Peyer's patch (tissue), 4 donors: ENCODE data around the gene CFL2. TPM values are rescaled to one million over a fixed set of nuclear protein-coding genes. Genes with fewer than 3 reads are reported as not detected.
A peak's percentile ranks its signal among the peaks of the same experiment; 100 is the strongest.

Experiments used
- DNase-seq, 3 donors: peaks; one replicate each; pipeline ENCODE4 v3.0.0-alpha.2; 2017 to 2019
- H3K27ac ChIP-seq, 4 donors: fragments of 200-600 bp; sonication (generic); one replicate each; pipeline ENCODE4 v1.5.1; 2016 to 2019
- H3K27me3 ChIP-seq, 2 donors: fragments of 200-600 bp; sonication (generic); one replicate each; pipeline ENCODE4 v1.5.1; 2019
- H3K36me3 ChIP-seq, 3 donors: fragments of 200-600 bp; sonication (generic); one replicate each; pipeline ENCODE4 v1.5.1; 2016 to 2019
- H3K4me1 ChIP-seq, 4 donors: fragments of 200-600 bp; sonication (generic); one replicate each; pipeline ENCODE4 v1.5.1; 2016 to 2019
- H3K4me3 ChIP-seq, 4 donors: fragments of 200-600 bp; sonication (generic); 1 replicate in 3 of 4; 2 replicates in 1 of 4; pipeline ENCODE4 v1.5.1; 2016 to 2019; ENCODE audit warnings: mild to moderate bottlenecking in 1 of 4
- H3K9me3 ChIP-seq, 4 donors: fragments of 200-600 bp; sonication (generic); one replicate each; pipeline ENCODE4 v1.5.1; 2016 to 2019; ENCODE audit warnings: mild to moderate bottlenecking in 1 of 4
- POLR2A ChIP-seq, 2 donors: fragments of 450-650 bp; IDR thresholded peaks; one replicate each; pipeline ENCODE4 v1.5.1; 2017; ENCODE audit warnings: antibody characterized with exemption in 2 of 2, mild to moderate bottlenecking in 2 of 2, moderate library complexity in 2 of 2
- total RNA-seq, 4 donors: library from RNA; depleted of rRNA; stranded (reverse); fragments of >200 nt; gene quantifications; one replicate each; pipeline ENCODE4 v1.1.0, GENCODE V29; 2016
- TF ChIP-seq, protein P1 (sequence below), 6 experiments: fragments of 450-650 bp in 4 of 6; fragments of 200-600 bp in 2 of 6; sonication (generic) in 1 of 6; IDR thresholded peaks; one replicate each; pipeline ENCODE4 v1.5.1; 2017 to 2019; ENCODE audit warnings: antibody characterized with exemption in 6 of 6, mild to moderate bottlenecking in 3 of 6, moderate library complexity in 1 of 6

Gene CFL2
- 10 to 100 TPM in 3 of 4 donors, 1 to 10 TPM in 1; 5.2 to 15.8 (median 11.5) TPM for total RNA-seq

DNA sequence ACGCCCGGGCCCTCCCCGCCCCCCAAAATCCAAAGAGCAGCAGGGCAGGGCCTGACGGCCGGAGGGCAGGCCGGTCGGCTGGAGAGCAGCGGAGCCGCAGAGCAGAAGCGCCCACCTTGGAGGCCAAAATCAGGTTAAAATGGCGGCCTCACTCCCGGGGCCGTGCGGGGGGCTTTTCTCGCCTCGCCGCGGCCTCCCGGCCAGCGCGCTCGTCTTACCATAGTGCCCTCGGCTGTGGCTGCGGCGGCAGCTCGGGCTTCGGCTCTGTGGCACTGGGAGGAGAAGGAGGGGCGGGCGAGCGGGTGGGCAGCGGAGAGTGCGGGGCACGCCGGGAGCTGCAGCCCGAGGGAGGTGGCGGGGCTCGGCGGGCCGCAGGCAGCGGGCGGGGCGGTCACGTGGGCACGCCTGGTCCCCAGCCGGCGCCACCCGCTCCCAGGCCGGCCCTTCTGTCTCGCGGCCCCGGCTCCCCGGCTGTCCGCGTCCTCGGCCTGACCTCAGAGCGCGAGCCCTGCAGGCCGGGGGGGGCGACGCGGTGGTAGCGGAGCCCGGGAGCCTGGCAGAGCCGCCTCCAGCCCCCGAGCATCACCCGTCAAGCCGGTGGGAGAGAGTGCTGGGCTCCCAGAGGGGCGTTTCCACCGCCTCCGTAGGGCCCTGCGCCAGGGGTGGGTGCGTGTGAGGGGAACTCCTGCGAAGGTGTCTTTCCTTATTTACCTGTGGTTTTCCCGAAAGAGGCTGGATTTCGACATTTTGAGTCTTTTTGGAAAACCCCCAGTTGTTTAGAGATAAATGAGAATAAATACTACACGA lies at the start of gene CFL2:
Gene CFL2 (minus strand): TSS at position 274 of the 807 bp plus-strand sequence. CDS start 53 bp downstream, at position 221.
- Histone ChIP-seq H3K36me3 (no peaks in the 10 kb centered on the region), H3K4me3 (peak within 1 kb of the TSS; percentile 83 to 99 (median 90)), H3K27ac (peak within 1 kb of the TSS; percentile 81 to 96 (median 95)), H3K27me3 (no peaks in the 10 kb centered on the region), H3K4me1 (peaks cover 0 to 9% (median 0%) of the 10 kb centered on the region in 4 donors), H3K9me3 (no peaks in the 10 kb centered on the region)
- peak in 1 of 2 donors; percentile 28 for TF ChIP-seq POLR2A (IDR thresholded peaks at IDR 0.05)
- TF ChIP-seq, protein P1, sequence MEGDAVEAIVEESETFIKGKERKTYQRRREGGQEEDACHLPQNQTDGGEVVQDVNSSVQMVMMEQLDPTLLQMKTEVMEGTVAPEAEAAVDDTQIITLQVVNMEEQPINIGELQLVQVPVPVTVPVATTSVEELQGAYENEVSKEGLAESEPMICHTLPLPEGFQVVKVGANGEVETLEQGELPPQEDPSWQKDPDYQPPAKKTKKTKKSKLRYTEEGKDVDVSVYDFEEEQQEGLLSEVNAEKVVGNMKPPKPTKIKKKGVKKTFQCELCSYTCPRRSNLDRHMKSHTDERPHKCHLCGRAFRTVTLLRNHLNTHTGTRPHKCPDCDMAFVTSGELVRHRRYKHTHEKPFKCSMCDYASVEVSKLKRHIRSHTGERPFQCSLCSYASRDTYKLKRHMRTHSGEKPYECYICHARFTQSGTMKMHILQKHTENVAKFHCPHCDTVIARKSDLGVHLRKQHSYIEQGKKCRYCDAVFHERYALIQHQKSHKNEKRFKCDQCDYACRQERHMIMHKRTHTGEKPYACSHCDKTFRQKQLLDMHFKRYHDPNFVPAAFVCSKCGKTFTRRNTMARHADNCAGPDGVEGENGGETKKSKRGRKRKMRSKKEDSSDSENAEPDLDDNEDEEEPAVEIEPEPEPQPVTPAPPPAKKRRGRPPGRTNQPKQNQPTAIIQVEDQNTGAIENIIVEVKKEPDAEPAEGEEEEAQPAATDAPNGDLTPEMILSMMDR (IDR thresholded peaks at IDR 0.05) = no peak
- DNase-seq = peak; percentile 75 to 86 (median 83)

DNA sequence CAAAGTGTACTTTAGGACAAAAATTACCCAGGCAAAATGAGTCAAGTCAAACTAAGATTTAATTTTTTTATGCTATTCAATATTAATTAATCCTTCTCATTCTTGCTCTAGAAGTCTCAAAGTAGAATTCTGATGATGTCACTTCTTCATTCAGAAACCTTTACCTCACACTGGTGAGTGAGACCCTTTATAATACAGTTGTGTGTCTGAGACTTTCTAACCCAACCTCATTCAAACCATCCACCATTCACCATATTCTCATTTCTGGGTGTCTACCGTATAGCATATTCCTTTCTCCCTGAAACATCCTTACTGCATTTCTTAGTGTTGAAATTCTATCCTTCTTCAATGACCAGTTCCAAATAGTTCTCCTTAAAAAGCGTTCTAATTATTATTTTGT lies 40.8 kb upstream of the CFL2 start:
- Histone ChIP-seq H3K4me1 (no peaks in the 10 kb centered on the region), H3K27ac (no peak overlapping the region), H3K9me3 (no peaks in the 10 kb centered on the region), H3K27me3 (no peaks in the 10 kb centered on the region), H3K36me3 (peaks cover 0 to 57% (median 0%) of the 10 kb centered on the region in 3 donors), H3K4me3 (no peak overlapping the region)
- TF ChIP-seq, protein P1 (IDR thresholded peaks at IDR 0.05) = no peak
- TF ChIP-seq POLR2A (IDR thresholded peaks at IDR 0.05) = no peak
- DNase-seq = no peak

DNA sequence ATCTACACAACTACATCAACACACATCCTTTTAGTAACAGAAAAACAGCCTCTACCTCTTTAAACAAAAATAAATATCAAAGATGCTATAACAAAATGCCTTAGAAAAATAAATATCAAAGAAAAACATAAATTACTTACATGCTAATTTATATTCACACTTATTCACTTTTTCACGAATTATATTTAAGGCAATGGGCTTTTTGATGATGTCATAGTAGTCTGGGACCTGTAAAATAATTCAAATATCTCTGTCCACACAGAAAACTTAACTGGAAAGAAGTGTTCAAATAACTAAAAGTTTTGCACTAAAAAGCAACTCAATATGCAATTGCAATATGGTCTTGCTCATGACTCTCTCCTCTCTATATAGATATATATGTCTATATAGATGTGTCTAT lies 40.3 kb upstream of the CFL2 start:
- Histone ChIP-seq H3K9me3 (no peaks in the 10 kb centered on the region), H3K27me3 (no peaks in the 10 kb centered on the region), H3K27ac (no peak overlapping the region), H3K4me3 (no peak overlapping the region), H3K4me1 (no peaks in the 10 kb centered on the region), H3K36me3 (peaks cover 0 to 52% (median 0%) of the 10 kb centered on the region in 3 donors)
- DNase-seq = no peak
- TF ChIP-seq POLR2A (IDR thresholded peaks at IDR 0.05) = no peak
- TF ChIP-seq, protein P1 (IDR thresholded peaks at IDR 0.05) = no peak

DNA sequence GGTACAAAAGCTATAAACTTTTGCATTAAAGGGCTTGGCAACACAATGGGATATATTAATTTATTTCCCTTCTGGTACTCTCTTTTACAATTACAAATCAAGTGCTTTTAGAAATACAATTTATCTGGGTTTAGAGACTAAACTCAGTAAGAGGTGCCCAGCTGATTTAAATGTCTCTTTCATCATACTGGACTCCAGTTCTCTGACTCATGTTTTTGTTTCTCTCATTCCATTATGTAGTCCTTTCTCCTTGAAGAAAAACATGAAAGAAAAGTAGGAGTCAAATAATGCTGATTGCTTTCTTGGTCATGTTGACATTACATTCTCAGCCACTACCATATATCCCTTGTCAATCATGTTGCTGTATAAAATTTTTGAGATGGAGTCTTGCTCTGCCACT lies 36.3 kb upstream of the CFL2 start:
- no peak for DNase-seq
- no peak overlapping the region for H3K27ac ChIP-seq
- no peaks in the 10 kb centered on the region for H3K4me1 ChIP-seq
- no peaks in the 10 kb centered on the region for H3K27me3 ChIP-seq
- H3K36me3 ChIP-seq = peaks cover 0 to 27% (median 0%) of the 10 kb centered on the region in 3 donors
- no peaks in the 10 kb centered on the region for H3K9me3 ChIP-seq
- no peak for TF ChIP-seq POLR2A (IDR thresholded peaks at IDR 0.05)
- TF ChIP-seq, protein P1 (IDR thresholded peaks at IDR 0.05) = no peak
- no peak overlapping the region for H3K4me3 ChIP-seq

DNA sequence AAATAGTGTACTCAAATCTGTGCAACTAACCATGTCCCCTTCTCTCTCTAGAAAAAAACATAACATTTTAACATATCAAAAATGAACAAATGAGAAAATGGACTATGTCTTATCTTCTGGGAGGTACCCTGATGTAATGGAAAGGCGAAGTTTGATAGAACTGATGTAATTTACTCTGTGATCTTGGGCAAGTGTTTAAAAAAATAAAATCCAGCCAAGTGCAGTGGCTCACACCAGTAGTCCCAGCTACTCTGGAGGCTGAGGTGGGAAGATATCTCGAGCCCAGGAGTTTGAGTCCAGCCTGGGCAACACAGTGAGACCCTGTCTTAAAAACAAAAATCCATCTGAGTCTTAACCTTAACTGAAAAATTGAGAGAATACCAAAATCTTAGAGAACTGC lies 35.8 kb upstream of the CFL2 start:
- H3K9me3 ChIP-seq = no peaks in the 10 kb centered on the region
- no peak overlapping the region for H3K27ac ChIP-seq
- no peak overlapping the region for H3K4me3 ChIP-seq
- H3K36me3 ChIP-seq = peaks cover 0 to 26% (median 0%) of the 10 kb centered on the region in 3 donors
- DNase-seq = no peak
- H3K27me3 ChIP-seq = no peaks in the 10 kb centered on the region
- TF ChIP-seq, protein P1 (IDR thresholded peaks at IDR 0.05) = no peak
- no peak for TF ChIP-seq POLR2A (IDR thresholded peaks at IDR 0.05)
- no peaks in the 10 kb centered on the region for H3K4me1 ChIP-seq
